Measurements from ENCODE around the gene MOK. TPM values are rescaled to one million over a fixed set of nuclear protein-coding genes. Genes with fewer than 3 reads are reported as not detected.

The MOK gene
- total RNA-seq, 2 experiments from 2014 or later = 2.3 to 2.5 TPM

- Histone ChIP-seq H3K36me3 (ENCODE audit: insufficient read depth, low read length) (peaks cover 24% of the 10 kb centered on the region), H3K27me3 (ENCODE audit: control insufficient read depth in 1 of 2, insufficient read depth in 2 of 2, low read length in 2 of 2) (no peaks in the 10 kb centered on the region), H3K4me3 (ENCODE audit: low read length) (no peak overlapping the region), H3K9me3 (ENCODE audit: control insufficient read depth in 1 of 2, insufficient read depth in 1 of 2, low read length in 2 of 2) (no peaks in the 10 kb centered on the region), H3K4me1 (ENCODE audit: insufficient read depth, low read length) (peaks cover 16% of the 10 kb centered on the region), H3K27ac (ENCODE audit: low read depth in 1 of 2, low read length in 2 of 2) (no peak overlapping the region)
- no peaks in the 10 kb centered on the region for H3K9me3 Mint-ChIP-seq
- intact Hi-C loops (cut with DNase I, micrococcal nuclease) = no loop called here
- H3K27me3 Mint-ChIP-seq = no peaks in the 10 kb centered on the region
- H3K27ac Mint-ChIP-seq = peak overlapping the region; percentile 39
- ChIA-PET POLR2A (no interaction called here), CTCF (no interaction called here)
- H3K4me3 Mint-ChIP-seq = no peak overlapping the region
- H3K4me1 Mint-ChIP-seq (ENCODE audit: low read depth) = peaks cover 7% of the 10 kb centered on the region
- H3K36me3 Mint-ChIP-seq (ENCODE audit: low read depth) = peaks cover 17% of the 10 kb centered on the region
- no peak for TF ChIP-seq CTCF (IDR thresholded peaks at IDR 0.05)
- ATAC-seq (ENCODE audit: poor library complexity) = no peak
- no peak for DNase-seq
Measured at GRCh38 chr14:102219316-102219715, 85.6 kb downstream of the MOK start.

DNA sequence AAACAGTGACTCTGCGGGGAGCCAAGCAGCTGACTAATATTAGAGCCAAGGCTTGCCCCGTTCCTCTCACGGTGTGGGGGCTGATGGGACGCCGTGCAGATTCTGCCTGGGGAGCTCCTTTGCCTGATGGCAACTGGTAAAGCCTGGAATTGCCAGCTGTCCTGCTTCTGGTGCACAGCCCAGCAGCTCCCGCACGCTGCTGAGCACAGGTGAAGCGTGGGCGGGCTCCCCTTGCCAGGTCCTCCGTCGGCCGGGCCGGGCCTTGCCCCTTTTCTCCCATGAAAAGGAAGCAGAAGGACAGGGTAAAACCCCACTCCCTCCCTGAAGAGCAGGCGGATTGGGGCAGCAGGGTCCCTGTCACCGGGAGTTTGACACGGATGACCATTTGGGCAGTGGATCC lies 86.3 kb downstream of the MOK start:
- intact Hi-C loops (cut with DNase I, micrococcal nuclease) = no loop called here
- Histone ChIP-seq H3K36me3 (ENCODE audit: insufficient read depth, low read length) (peaks cover 23% of the 10 kb centered on the region), H3K4me1 (ENCODE audit: insufficient read depth, low read length) (peaks cover 16% of the 10 kb centered on the region), H3K27ac (ENCODE audit: low read depth in 1 of 2, low read length in 2 of 2) (no peak overlapping the region), H3K9me3 (ENCODE audit: control insufficient read depth in 1 of 2, insufficient read depth in 1 of 2, low read length in 2 of 2) (no peaks in the 10 kb centered on the region), H3K27me3 (ENCODE audit: control insufficient read depth in 1 of 2, insufficient read depth in 2 of 2, low read length in 2 of 2) (no peaks in the 10 kb centered on the region), H3K4me3 (ENCODE audit: low read length) (no peak overlapping the region)
- no peaks in the 10 kb centered on the region for H3K9me3 Mint-ChIP-seq
- H3K36me3 Mint-ChIP-seq (ENCODE audit: low read depth) = peaks cover 17% of the 10 kb centered on the region
- H3K27me3 Mint-ChIP-seq = no peaks in the 10 kb centered on the region
- ChIA-PET POLR2A (no interaction called here), CTCF (no interaction called here)
- H3K4me1 Mint-ChIP-seq (ENCODE audit: low read depth) = peaks cover 7% of the 10 kb centered on the region
- DNase-seq (no peak), ATAC-seq (ENCODE audit: poor library complexity) (no peak)
- no peak overlapping the region for H3K27ac Mint-ChIP-seq
- no peak overlapping the region for H3K4me3 Mint-ChIP-seq
- TF ChIP-seq CTCF (IDR thresholded peaks at IDR 0.05) = no peak

- Histone ChIP-seq H3K27me3 (ENCODE audit: control insufficient read depth in 1 of 2, insufficient read depth in 2 of 2, low read length in 2 of 2) (no peaks in the 10 kb centered on the region), H3K27ac (ENCODE audit: low read depth in 1 of 2, low read length in 2 of 2) (no peak overlapping the region), H3K9me3 (ENCODE audit: control insufficient read depth in 1 of 2, insufficient read depth in 1 of 2, low read length in 2 of 2) (no peaks in the 10 kb centered on the region), H3K36me3 (ENCODE audit: insufficient read depth, low read length) (peaks cover 22% of the 10 kb centered on the region), H3K4me1 (ENCODE audit: insufficient read depth, low read length) (peaks cover 16% of the 10 kb centered on the region), H3K4me3 (ENCODE audit: low read length) (no peak overlapping the region)
- TF ChIP-seq CTCF (IDR thresholded peaks at IDR 0.05) = no peak
- DNase-seq (no peak), ATAC-seq (ENCODE audit: poor library complexity) (no peak)
- Mint-ChIP-seq H3K4me3 (no peak overlapping the region), H3K27me3 (no peaks in the 10 kb centered on the region), H3K9me3 (no peaks in the 10 kb centered on the region), H3K36me3 (ENCODE audit: low read depth) (peaks cover 15% of the 10 kb centered on the region), H3K27ac (no peak overlapping the region), H3K4me1 (ENCODE audit: low read depth) (peaks cover 7% of the 10 kb centered on the region)
- intact Hi-C loops (cut with DNase I, micrococcal nuclease) = no loop called here
- ChIA-PET POLR2A (no interaction called here), CTCF (no interaction called here)
Measured at GRCh38 chr14:102217987-102218421, 87.0 kb downstream of the MOK start.
